PFSK-1 (cell line): Measurements from ENCODE around the gene RCE1.

ENCODE experiments used
- FOXP2 ChIP-seq: optimal IDR thresholded peaks from 2 replicates; pipeline ENCODE3; 2011; ENCODE audit warnings: borderline replicate concordance, control low read depth, inconsistent platforms; ENCODE audit not compliant: insufficient read depth; ENCODE audit errors: extremely low read length, extremely low read depth
- POLR2AphosphoS5 ChIP-seq: IDR thresholded peaks from 2 replicates; pipeline ENCODE4 v1.6.1; 2012; ENCODE audit warnings: low read depth, mild to moderate bottlenecking, control low read depth, low read length, moderate library complexity
- REST ChIP-seq, 2 experiments: IDR thresholded peaks; 2 replicates each; pipeline versions ENCODE4 v1.6.1 to v1.8.0; 2011 to 2012; ENCODE audit warnings: low read depth in 2 of 2, low read length in 2 of 2, control low read depth in 1 of 2, inconsistent platforms in 1 of 2, mild to moderate bottlenecking in 1 of 2, moderate library complexity in 1 of 2; ENCODE audit not compliant: insufficient read depth in 1 of 2
- SIN3A ChIP-seq: IDR thresholded peaks from 2 replicates; pipeline ENCODE4 v1.6.1; 2012; ENCODE audit warnings: mild to moderate bottlenecking, low read length, moderate library complexity, borderline replicate concordance; ENCODE audit not compliant: insufficient read depth
- TAF1 ChIP-seq: IDR thresholded peaks from 2 replicates; pipeline ENCODE4 v1.6.1; 2012; ENCODE audit warnings: low read length, control low read depth, borderline replicate concordance; ENCODE audit not compliant: insufficient read depth

Gene RCE1

GRCh38 chr11:66851698-66852465 lies 8.6 kb downstream of the RCE1 start:
- TF ChIP-seq SIN3A (no peak), POLR2AphosphoS5 (no peak), TAF1 (no peak), FOXP2 (no peak), REST (IDR thresholded peaks at IDR 0.05; ENCODE audit: insufficient read depth in 1 of 2, low read depth in 2 of 2, low read length in 2 of 2) (no peak)

GRCh38 chr11:66852466-66853241 lies 9.4 kb downstream of the RCE1 start:
- TF ChIP-seq FOXP2 (no peak), SIN3A (no peak)

GRCh38 chr11:66853242-66854229 lies 10.3 kb downstream of the RCE1 start:
- no peak for TF ChIP-seq FOXP2
- no peak for TF ChIP-seq SIN3A
- TF ChIP-seq TAF1: no peak
- no peak for TF ChIP-seq POLR2AphosphoS5
- TF ChIP-seq REST (IDR thresholded peaks at IDR 0.05; ENCODE audit: insufficient read depth in 1 of 2, low read depth in 2 of 2, low read length in 2 of 2): no peak

GRCh38 chr11:66854231-66854661 lies 11.0 kb downstream of the RCE1 start:
- TF ChIP-seq REST (IDR thresholded peaks at IDR 0.05; ENCODE audit: insufficient read depth in 1 of 2, low read depth in 2 of 2, low read length in 2 of 2) (no peak), TAF1 (no peak), SIN3A (no peak), POLR2AphosphoS5 (no peak), FOXP2 (no peak)

GRCh38 chr11:66854729-66855211 lies 11.5 kb downstream of the RCE1 start:
- TF ChIP-seq TAF1: no peak
- no peak for TF ChIP-seq SIN3A
- TF ChIP-seq REST (IDR thresholded peaks at IDR 0.05; ENCODE audit: insufficient read depth in 1 of 2, low read depth in 2 of 2, low read length in 2 of 2): no peak
- TF ChIP-seq POLR2AphosphoS5: no peak
- no peak for TF ChIP-seq FOXP2
